ENCODE measurements around the gene TRIP10.
"Not testable (repeated sequence)": the region's sequence is repeated elsewhere in the genome, so short reads cannot be mapped to it uniquely, and the experiment has no call there.

The TRIP10 gene

DNA sequence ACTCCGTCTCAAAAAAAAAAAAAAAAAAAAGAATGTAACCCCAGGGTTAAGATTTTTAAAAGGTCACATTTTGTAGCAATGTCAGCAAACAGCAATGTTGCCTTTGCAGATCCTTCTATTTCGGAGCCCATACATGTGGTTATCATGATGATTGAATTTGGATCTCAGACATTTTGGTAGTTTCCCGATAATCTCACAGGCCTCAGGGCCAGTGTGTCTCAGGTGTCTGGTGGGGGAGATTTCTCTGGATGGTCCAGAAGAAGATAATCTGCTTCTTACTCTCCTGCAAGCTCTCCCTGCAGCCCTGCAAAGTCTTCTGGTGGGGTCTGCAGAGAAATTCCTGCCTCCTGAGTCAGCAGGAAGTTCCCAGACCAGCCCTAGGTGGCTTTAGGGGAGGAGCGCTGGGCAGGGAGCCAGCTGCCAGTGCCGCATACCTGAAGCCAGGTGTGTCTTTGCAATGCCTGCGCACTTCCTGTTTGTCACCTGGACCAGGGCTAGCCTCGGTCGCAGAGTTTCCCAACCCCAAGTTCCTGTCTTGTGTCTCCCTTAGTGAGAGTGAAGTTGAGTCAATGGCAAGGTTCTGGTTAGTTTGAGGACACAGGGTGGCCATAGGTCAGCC lies 26.4 kb downstream of the TRIP10 start:
- no peak overlapping the region for H3K4me3 ChIP-seq (ENCODE audit: low read length)
- TF ChIP-seq, protein P1, sequence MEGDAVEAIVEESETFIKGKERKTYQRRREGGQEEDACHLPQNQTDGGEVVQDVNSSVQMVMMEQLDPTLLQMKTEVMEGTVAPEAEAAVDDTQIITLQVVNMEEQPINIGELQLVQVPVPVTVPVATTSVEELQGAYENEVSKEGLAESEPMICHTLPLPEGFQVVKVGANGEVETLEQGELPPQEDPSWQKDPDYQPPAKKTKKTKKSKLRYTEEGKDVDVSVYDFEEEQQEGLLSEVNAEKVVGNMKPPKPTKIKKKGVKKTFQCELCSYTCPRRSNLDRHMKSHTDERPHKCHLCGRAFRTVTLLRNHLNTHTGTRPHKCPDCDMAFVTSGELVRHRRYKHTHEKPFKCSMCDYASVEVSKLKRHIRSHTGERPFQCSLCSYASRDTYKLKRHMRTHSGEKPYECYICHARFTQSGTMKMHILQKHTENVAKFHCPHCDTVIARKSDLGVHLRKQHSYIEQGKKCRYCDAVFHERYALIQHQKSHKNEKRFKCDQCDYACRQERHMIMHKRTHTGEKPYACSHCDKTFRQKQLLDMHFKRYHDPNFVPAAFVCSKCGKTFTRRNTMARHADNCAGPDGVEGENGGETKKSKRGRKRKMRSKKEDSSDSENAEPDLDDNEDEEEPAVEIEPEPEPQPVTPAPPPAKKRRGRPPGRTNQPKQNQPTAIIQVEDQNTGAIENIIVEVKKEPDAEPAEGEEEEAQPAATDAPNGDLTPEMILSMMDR (conservative IDR thresholded peaks at IDR 0.05; ENCODE audit: low read length): no peak
- no peak for DNase-seq (ENCODE audit: low read depth)

- no peak overlapping the region for H3K4me3 ChIP-seq (ENCODE audit: low read length)
- no peak for DNase-seq (ENCODE audit: low read depth)
- TF ChIP-seq, protein P1 (conservative IDR thresholded peaks at IDR 0.05; ENCODE audit: low read length): no peak; the same call in 1 of the 2 replicates
Measured at GRCh38 chr19:6766357-6767080, 27.0 kb downstream of the TRIP10 start.

DNA sequence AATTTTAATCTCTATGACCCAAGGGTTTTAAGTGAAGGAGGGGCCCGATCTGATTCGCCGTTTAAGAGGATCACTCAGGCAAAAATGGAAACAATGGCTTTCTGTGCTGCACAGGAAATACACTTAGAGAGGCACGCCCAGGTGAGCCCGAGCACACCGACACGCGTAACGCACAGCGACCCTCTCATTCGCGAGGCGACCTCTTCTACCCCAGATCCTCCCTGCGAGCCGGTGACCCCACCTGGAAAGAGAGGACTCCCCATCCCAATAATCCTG lies 27.5 kb downstream of the TRIP10 start:
- H3K4me3 ChIP-seq (ENCODE audit: low read length): no peak overlapping the region
- DNase-seq (ENCODE audit: low read depth): no peak
- TF ChIP-seq, protein P1 (conservative IDR thresholded peaks at IDR 0.05; ENCODE audit: low read length): no peak

- TF ChIP-seq, protein P1 (conservative IDR thresholded peaks at IDR 0.05; ENCODE audit: low read length): no peak
- H3K4me3 ChIP-seq (ENCODE audit: low read length): no peak within 1 kb of the TSS
- no peak for DNase-seq (ENCODE audit: low read depth)
Measured at GRCh38 chr19:6767357-6768235, 28.1 kb downstream of the TRIP10 start, which contains the start of gene SH2D3A. Gene SH2D3A, minus strand, starts transcription at chr19:6767435. Its CDS starts 3,687 bp downstream, at chr19:6763748.

DNA sequence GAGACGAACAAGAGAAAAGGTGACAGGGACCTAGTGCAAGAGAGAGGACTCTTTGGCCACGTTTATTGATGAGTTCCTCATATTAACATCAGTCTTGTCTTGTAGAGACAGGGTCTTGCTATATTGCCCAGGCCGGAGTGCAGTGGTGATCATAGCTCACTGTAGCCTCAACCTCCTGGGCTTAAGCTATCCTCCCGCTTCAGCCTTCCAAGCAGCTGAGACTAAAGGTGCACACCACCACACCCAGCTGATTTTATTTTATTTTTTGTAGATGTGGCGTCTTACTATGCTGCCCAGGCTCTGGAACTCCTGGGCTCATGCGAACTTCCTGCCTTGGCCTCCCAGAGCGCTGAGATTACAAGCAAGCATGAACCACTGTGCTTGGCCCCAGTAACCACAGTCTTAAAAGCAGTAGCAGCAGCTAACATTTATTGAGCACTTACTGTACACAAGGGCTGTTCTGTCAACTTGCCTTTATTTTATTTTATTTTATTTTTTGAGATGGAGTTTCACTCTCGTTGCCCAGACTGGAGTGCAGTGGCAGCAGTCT lies 28.8 kb downstream of the TRIP10 start:
- TF ChIP-seq, protein P1 (conservative IDR thresholded peaks at IDR 0.05; ENCODE audit: low read length): no peak
- H3K4me3 ChIP-seq (ENCODE audit: low read length): no peak overlapping the region
- no peak for DNase-seq (ENCODE audit: low read depth)

- peak; percentile 15 for DNase-seq (ENCODE audit: low read depth)
- no peak overlapping the region for H3K4me3 ChIP-seq (ENCODE audit: low read length)
- TF ChIP-seq, protein P1 (conservative IDR thresholded peaks at IDR 0.05; ENCODE audit: low read length): peak; percentile 26
Measured at GRCh38 chr19:6769006-6769619, 29.6 kb downstream of the TRIP10 start.

DNA sequence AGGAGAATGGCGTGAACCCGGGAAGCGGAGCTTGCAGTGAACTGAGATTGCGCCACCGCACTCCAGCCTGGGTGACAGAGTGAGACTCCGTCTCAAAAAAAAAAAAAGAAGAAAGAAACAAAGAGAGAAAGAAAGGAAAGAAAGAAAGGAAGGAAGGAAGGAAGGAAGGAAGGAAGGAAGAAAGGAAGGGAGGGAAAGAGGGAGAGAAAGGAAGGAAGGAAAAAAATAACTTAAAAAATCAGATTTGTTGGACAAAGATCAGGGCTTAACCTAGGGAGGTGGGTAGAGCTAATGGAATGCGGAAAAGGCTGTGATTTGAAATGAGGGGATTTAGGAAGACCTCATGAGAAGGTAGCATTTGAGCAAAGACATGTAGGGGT lies 32.2 kb downstream of the TRIP10 start:
- not testable (repeated sequence) for DNase-seq (ENCODE audit: low read depth); H3K4me3 ChIP-seq (ENCODE audit: low read length)

All from AG10803 (cell line).